ENCODE measurements around the gene ADAM12.
"Not testable (repeated sequence)": the region's sequence is repeated elsewhere in the genome, so short reads cannot be mapped to it uniquely, and the experiment has no call there.

ADAM12 gene

DNA sequence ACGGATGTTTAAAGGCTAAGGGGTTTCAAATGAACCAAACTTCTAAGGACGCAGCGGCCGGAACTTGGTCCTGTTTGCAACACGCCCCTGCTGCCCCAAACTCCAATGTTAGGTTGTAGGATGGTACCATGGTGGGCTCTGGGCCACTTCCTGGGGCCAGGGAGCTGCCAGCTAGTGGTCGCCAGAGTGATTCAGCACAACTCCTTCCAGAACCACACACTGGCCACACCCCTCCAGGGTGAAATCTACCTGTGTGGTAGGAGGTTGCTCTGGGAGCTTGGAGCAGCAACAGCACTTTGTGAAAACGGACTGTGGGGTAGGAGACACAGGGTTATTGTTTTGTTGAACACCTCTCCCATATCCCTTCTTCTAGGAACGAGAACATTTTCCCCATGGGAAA lies 330.8 kb downstream of the ADAM12 start:
- peaks cover 26% of the 10 kb centered on the region for H3K27me3 Mint-ChIP-seq
- DNase-seq (no peak), ATAC-seq (no peak)
- no peak overlapping the region for H3K4me3 Mint-ChIP-seq
- no peaks in the 10 kb centered on the region for H3K9me3 Mint-ChIP-seq
- H3K4me1 Mint-ChIP-seq = no peaks in the 10 kb centered on the region
- no peak overlapping the region for H3K27ac Mint-ChIP-seq

DNA sequence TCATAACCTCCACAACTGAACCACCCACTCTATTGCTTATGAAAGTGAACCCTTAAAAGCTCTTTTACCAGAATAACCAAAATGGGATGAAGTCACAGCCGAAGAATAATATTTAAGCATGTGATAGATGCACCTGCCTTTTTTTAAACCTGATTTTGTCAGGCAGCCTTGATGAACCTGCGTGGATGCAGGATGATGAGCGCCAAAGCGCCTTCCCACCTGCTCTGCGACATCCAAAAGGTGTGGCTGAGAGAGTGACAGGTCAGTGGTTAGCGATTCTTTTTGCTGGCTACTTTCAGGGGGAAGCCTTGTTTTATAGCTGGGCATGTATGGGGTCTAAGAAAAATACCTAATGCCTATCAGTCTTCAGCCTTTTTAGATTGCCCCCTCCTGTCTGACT lies 334.1 kb downstream of the ADAM12 start:
- no peak overlapping the region for H3K27ac Mint-ChIP-seq
- no peak for DNase-seq
- no peak overlapping the region for H3K4me3 Mint-ChIP-seq
- no peaks in the 10 kb centered on the region for H3K9me3 Mint-ChIP-seq
- H3K27me3 Mint-ChIP-seq = peaks cover 20% of the 10 kb centered on the region
- ATAC-seq = no peak
- H3K4me1 Mint-ChIP-seq = no peaks in the 10 kb centered on the region

DNA sequence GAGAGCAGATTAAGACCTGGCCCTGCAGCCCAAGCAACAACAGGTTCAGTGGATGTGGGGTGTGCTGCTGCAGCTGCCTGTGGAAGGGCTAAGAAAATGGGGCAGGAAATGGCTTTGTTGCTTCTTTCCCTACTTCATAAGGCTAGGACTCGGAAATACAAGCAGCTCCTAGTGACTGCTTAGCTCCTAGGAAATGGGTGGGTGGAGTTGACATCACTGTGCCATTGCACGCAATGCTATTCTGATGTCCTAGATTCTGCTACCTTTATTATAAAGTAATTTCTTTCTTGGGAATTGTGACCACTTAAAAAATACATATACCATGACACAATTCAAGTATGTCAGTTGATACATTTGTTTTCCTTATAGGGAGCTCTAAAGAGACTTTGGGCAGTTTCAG lies 336.1 kb downstream of the ADAM12 start:
- no peak overlapping the region for H3K4me3 Mint-ChIP-seq
- no peak overlapping the region for H3K27ac Mint-ChIP-seq
- no peak for DNase-seq
- H3K9me3 Mint-ChIP-seq = no peaks in the 10 kb centered on the region
- no peak for ATAC-seq
- no peaks in the 10 kb centered on the region for H3K4me1 Mint-ChIP-seq
- peaks cover 16% of the 10 kb centered on the region for H3K27me3 Mint-ChIP-seq

DNA sequence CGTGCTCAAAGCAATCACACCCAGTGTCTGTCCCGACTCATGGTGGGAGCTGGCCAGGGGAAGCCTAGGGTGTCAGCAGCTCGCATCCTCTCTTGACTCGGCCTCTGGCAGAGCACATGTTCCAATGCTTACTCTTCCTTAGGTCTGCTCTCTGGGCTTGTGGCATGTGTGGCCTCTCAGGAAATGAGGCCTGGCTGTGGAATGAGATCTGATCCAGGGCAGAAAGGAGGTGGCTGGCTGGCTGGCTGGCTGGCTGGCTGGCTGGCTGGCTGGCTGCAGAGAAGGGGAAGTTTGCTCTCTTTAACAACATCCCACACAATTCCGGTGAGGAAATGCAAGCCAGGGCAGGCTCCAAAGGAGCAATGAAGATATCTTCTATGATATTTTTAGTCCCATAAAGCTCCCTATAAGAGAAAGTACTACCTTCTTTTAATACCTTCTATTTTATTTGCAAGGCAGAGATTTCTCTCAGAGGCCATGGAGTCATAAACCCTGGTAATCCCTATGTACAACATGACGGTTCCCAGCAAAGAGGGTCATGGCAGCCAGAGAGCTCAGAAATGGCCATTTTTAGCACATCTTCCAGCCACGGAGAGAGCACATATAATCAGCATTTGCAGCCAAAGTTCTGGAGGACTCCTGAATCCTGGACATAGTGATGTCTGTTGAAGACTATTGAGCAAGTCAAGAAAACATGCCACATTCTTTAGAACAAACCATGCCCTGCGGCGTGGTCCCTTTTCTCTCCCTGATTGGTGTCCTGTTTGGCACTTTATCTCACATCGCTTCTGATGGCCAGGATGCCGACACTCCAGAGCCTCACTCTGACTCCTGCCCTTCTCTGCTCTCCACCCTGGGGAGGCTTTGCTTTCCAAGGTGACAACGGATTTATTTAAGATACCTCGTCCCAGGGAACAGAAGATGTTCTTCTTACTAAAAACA lies 338.2 kb downstream of the ADAM12 start:
- ATAC-seq (no peak), DNase-seq (no peak)
- Mint-ChIP-seq H3K4me3 (no peak overlapping the region), H3K27ac (no peak overlapping the region), H3K4me1 (no peaks in the 10 kb centered on the region), H3K9me3 (no peaks in the 10 kb centered on the region), H3K27me3 (peaks cover 16% of the 10 kb centered on the region)

DNA sequence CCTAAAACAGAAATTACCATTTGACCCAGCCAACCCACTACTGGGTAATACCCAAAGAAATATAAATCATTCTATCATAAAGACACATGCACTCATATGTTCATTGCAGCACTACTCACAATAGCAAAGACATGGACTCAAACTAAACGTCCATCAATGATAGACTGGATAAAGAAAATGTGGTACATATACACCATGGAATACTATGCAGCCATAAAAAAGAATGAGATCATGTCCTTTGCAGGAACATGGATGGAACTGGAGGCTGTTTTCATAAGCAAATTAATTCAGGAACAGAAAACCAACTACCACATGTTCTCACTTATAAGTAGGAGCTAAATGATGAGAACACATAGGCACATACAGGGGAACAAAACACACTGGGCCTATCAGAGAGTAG lies 340.5 kb downstream of the ADAM12 start:
- ATAC-seq, H3K4me3 Mint-ChIP-seq, DNase-seq, H3K9me3 Mint-ChIP-seq, H3K4me1 Mint-ChIP-seq, H3K27ac Mint-ChIP-seq: not testable (repeated sequence)
- peaks cover 16% of the 10 kb centered on the region for H3K27me3 Mint-ChIP-seq

DNA sequence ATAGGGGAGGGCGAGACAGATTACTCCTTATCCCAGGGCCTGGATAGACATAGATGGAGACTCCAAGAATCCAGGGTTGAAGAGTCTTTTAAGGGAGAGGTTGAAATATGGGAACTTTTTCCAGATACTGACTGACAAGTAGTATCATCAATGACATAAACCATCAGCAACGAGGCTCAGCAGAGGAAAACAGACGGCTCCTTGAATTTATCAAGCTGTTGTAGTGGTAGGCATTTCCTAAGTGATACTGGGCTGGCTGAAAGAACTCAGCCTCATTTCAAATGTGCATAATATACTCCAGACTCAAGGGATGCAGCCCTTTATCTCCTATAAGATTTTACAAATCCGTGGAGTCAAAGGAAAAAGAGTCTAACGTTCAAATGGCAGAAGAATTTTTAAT lies 341.4 kb downstream of the ADAM12 start:
- ATAC-seq (no peak), DNase-seq (no peak)
- H3K27ac Mint-ChIP-seq = no peak overlapping the region
- peaks cover 6% of the 10 kb centered on the region for H3K4me1 Mint-ChIP-seq
- H3K27me3 Mint-ChIP-seq = peaks cover 16% of the 10 kb centered on the region
- H3K9me3 Mint-ChIP-seq = no peaks in the 10 kb centered on the region
- H3K4me3 Mint-ChIP-seq = no peak overlapping the region

DNA sequence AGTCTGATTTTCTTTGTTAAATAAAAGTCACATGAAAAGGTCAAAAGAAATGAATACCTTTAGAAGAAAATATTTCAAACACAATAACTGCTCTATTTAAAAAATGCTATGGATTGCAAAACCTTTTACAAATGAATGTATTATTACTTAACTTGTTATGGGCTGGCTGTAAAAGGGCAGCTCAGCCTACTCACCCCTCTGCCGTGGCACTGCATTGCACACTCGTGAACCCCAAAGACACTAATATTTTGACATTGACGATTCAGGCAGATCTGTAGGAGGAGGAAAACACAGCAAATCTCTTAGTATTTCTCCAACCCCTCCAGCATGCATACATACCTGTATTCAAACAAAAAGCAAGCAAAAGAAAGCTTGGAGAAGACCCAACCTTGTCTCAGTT lies 342.4 kb downstream of the ADAM12 start:
- ATAC-seq (no peak), DNase-seq (no peak)
- Mint-ChIP-seq H3K27me3 (peaks cover 6% of the 10 kb centered on the region), H3K9me3 (peaks cover 0 to 5% of the 10 kb centered on the region in 2 donors), H3K4me1 (peaks cover 16% of the 10 kb centered on the region), H3K27ac (no peak overlapping the region), H3K4me3 (no peak overlapping the region)

DNA sequence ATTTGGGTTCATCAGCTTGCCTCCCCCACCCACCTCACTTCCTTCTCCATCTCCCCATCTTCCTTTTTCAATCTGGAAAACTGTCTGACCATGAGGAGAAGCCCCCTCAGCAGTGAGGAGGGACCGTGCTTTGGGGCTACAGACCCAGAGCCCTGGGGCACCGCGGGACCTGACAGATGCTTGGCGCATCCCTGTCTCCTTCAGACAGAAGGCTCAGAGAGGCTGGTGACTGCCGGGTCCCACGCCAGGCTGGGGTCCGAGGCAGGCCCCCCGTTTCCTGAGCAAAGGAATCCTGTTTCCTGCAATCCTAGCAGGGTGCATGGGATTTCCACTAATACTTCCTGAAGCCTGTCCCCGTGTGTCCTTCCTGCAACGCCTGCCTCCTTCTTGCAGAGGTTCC lies 344.9 kb downstream of the ADAM12 start:
- no peak for DNase-seq
- Mint-ChIP-seq H3K4me3 (no peak overlapping the region), H3K4me1 (peaks cover 19% of the 10 kb centered on the region), H3K27ac (peak overlapping the region in 1 of 2 donors; percentile 48), H3K9me3 (peaks cover 0 to 8% of the 10 kb centered on the region in 2 donors), H3K27me3 (no peaks in the 10 kb centered on the region)
- no peak for ATAC-seq

DNA sequence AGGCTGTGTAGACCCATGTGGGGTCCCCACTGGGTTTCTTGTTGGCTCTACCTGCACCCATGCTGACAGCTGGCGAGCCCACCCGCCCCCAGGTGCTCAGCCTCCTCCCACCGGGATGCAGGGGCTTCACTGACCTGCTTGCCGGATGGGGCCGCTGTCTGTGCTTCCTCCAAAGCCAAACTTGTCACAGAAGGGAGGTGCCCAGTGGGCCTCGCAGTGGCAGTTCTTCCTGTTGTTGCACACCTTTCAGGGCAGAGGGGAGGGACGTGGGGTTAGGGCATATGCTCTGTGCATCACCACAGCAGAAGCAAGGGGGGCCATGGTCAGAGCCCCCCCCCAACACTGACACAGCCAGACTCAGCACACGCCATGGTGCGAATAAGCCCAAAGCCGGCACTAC lies 345.4 kb downstream of the ADAM12 start:
- ATAC-seq (no peak), DNase-seq (no peak)
- Mint-ChIP-seq H3K4me1 (peaks cover 19% of the 10 kb centered on the region), H3K27ac (no peak overlapping the region), H3K9me3 (peaks cover 0 to 8% of the 10 kb centered on the region in 2 donors), H3K27me3 (no peaks in the 10 kb centered on the region), H3K4me3 (no peak overlapping the region)

DNA sequence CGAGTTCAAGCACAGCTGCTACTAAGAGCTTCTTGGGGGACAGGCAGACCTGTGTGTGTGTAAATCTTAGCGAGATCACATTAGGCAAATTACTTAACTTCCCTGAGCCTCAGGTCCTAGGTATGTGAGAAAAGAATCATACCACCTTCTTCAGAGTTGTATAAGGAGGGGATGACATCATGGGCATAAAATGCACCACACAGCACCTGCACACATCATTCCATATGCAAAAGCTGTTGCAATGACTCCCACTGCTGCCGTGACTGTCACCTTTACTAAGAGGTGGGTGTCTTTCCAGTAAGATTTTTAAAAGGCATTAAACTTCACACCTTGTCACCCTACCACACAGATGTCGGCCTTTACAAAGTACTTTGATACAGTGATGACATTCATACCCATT lies 345.9 kb downstream of the ADAM12 start:
- Mint-ChIP-seq H3K9me3 (peaks cover 0 to 8% of the 10 kb centered on the region in 2 donors), H3K27ac (peak overlapping the region; percentile 91 to 93), H3K27me3 (no peaks in the 10 kb centered on the region), H3K4me1 (peaks cover 19% of the 10 kb centered on the region), H3K4me3 (peak overlapping the region; percentile 38 to 73)
- DNase-seq (no peak), ATAC-seq (no peak)

DNA sequence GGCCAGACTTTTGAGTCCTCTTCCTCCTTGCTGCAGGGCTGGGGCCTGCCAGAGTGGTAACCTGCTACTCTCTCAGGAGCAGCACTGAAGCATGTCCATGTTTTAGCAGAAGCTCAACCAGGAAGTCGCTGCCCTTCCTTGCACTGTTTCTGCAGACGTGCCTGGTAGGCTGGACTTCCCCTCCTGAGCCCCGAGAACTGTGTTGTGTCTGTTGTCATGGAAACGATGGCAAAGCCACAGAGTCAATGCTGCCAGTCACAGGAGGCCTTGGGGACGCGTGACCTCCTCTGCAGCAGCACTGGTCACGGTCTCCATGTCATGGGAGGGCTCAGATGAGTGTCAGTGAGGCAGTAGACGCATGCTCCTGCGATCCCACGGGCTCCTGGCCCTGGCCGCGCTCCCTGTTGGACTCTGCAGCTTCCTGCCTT lies 346.5 kb downstream of the ADAM12 start:
- Mint-ChIP-seq H3K27ac (peak overlapping the region; percentile 91 to 93), H3K4me3 (peak overlapping the region; percentile 38 to 73)

DNA sequence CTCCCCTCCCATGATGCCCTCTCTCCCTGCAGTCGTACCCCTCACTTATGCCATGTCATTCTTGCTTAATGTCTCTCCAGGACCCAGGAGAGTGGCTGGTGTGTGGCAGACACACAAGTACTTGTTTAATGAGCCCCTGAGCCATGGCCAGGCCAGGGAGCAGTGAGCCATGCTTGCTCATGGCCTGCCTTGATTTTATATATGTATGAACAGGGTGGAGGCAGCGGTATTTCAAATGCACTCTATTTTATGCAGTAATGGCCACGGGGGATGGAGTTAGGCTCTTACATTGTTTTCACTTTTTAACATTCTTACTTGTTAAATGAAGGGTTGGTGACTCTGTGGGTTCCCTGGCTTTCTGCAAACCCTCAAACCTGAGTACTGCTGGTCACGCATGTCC lies 347.2 kb downstream of the ADAM12 start:
- no peak overlapping the region for H3K4me3 Mint-ChIP-seq
- peaks cover 8% of the 10 kb centered on the region for H3K27me3 Mint-ChIP-seq
- H3K9me3 Mint-ChIP-seq = peaks cover 0 to 8% of the 10 kb centered on the region in 2 donors
- ATAC-seq (no peak), DNase-seq (no peak)
- peaks cover 19% of the 10 kb centered on the region for H3K4me1 Mint-ChIP-seq
- peak overlapping the region; percentile 48 to 56 for H3K27ac Mint-ChIP-seq

More for the DNA sequence above, 346.5 kb downstream of the ADAM12 start:
- H3K9me3 Mint-ChIP-seq = peaks cover 0 to 8% of the 10 kb centered on the region in 2 donors
- H3K4me1 Mint-ChIP-seq = peaks cover 19% of the 10 kb centered on the region
- ATAC-seq (peak; percentile 97), DNase-seq (peak; percentile 65 to 86)
- peaks cover 1% of the 10 kb centered on the region for H3K27me3 Mint-ChIP-seq

DNA sequence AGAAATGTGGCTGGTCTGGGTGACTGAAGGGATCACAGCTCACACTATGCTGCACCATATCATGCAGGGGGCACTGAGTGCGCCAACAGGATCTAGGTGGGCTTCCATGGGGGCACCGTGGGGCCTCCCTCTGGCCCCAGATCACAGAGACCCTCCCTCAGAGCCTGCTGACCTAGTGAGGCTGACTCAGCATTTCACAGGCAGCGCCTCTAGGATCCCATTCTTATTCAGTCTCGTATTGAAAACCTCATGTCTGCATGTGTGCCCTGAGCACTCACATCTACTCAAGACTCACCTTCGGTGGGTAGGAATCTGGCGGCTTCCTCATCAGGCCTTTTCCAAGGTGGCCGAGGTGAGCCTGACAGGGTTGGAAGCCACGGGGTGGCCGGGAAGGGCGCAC lies 350.3 kb downstream of the ADAM12 start:
- H3K27ac Mint-ChIP-seq = no peak overlapping the region
- ATAC-seq = no peak
- no peak for DNase-seq
- no peak overlapping the region for H3K4me3 Mint-ChIP-seq
- peaks cover 0 to 8% of the 10 kb centered on the region in 2 donors for H3K9me3 Mint-ChIP-seq
- peaks cover 19% of the 10 kb centered on the region for H3K4me1 Mint-ChIP-seq
- H3K27me3 Mint-ChIP-seq = peaks cover 12% of the 10 kb centered on the region

DNA sequence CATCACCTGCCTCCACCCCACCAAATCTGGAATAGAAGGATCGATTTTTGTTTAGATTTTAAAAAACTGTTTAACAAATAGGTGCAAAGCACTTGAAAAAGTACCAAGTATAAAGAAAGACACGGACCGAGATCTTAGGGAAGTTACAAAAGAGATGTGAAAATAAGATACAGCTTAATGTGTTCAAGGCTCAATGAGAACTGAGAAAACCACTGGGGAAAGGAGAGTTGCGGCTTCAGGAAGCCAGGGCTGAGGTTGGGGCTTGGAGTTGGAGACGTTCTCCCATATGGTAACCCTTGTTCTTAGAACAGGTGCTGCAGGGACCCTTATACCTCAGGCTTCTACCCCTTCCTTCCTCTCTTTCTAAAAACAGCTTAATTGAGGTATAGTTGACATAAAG lies 351.8 kb downstream of the ADAM12 start:
- Mint-ChIP-seq H3K4me1 (peaks cover 9% of the 10 kb centered on the region), H3K27me3 (peaks cover 12% of the 10 kb centered on the region), H3K9me3 (peaks cover 0 to 8% of the 10 kb centered on the region in 2 donors), H3K27ac (no peak overlapping the region), H3K4me3 (no peak overlapping the region)
- DNase-seq (no peak), ATAC-seq (no peak)

DNA sequence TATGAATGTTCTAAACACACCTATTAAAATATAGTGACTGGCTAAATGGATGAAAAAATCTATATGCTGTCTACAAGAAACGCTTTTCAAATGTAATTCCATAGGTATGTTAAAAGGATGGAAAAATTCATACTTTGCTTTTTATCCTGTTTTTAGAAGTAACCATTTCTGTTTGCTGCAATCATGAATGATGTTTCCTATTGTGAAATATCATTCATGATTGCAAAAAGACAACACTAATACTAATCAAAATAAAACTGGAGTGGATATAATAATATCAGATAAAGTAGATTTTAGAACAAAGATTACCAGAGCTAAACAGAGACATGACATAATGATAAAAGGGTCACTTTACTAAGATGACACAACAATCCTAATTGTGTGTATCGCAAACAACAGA lies 353.7 kb downstream of the ADAM12 start:
- ATAC-seq (no peak), DNase-seq (no peak)
- Mint-ChIP-seq H3K4me3 (no peak overlapping the region), H3K27ac (no peak overlapping the region), H3K4me1 (no peaks in the 10 kb centered on the region), H3K27me3 (peaks cover 12% of the 10 kb centered on the region), H3K9me3 (no peaks in the 10 kb centered on the region)

DNA sequence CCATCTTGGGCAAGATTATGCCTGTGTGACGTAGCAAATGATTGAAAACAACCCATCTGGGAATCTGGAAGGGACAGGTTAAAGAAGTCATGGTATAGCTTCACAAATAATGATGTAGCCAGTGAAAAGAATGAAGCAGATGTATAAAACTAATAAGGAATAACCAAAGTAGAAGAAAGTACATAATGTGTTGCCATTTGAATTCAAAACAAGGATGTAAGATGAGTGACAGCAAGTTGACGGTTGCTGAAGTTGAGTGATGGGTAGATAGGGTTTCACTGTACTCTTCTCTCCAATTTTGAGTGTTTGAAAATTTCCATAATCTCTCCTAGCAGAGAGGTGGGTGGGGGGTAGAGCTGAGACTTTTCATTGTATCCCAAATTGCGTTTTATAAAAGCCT lies 358.3 kb downstream of the ADAM12 start:
- no peak for ATAC-seq
- no peaks in the 10 kb centered on the region for H3K27me3 Mint-ChIP-seq
- H3K9me3 Mint-ChIP-seq = peaks cover 17 to 32% of the 10 kb centered on the region in 2 donors
- no peaks in the 10 kb centered on the region for H3K4me1 Mint-ChIP-seq
- peak overlapping the region in 1 of 2 donors; percentile 13 for H3K27ac Mint-ChIP-seq
- no peak for DNase-seq
- H3K4me3 Mint-ChIP-seq = no peak overlapping the region

Data from stimulated activated naive CD8-positive, alpha-beta T cell treated with anti-CD3 and anti-CD28 coated beads, Interleukin-15, amount 100 ng/mL, for 72 hours (primary cell).